HG03159 (cell line): Measurements from ENCODE around the gene GGCX.
A peak's percentile ranks its signal among the peaks of the same experiment; 100 is the strongest.
"Not testable (repeated sequence)": the region's sequence is repeated elsewhere in the genome, so short reads cannot be mapped to it uniquely, and the experiment has no call there.

Experiments used
- ATAC-seq: cut with Tn5 transposase; IDR thresholded peaks from one replicate; pipeline ENCODE4 v1.9.1; 2021; ENCODE audit warnings: mild to moderate bottlenecking, moderate library complexity; ENCODE audit not compliant: unreplicated experiment

The GGCX gene

GRCh38 chr2:85594715-85595300 lies 33.5 kb upstream of the GGCX start:
- no peak for ATAC-seq

- ATAC-seq = no peak
Measured at GRCh38 chr2:85593023-85593422, 31.7 kb upstream of the GGCX start.

GRCh38 chr2:85592299-85592698 lies 31.0 kb upstream of the GGCX start:
- ATAC-seq = not testable (repeated sequence)

- no peak for ATAC-seq
Measured at GRCh38 chr2:85591563-85591962, 30.3 kb upstream of the GGCX start.

GRCh38 chr2:85590950-85591349 lies 29.7 kb upstream of the GGCX start:
- no peak for ATAC-seq

GRCh38 chr2:85589982-85590791 lies 28.9 kb upstream of the GGCX start:
- ATAC-seq = no peak

GRCh38 chr2:85589181-85589580 lies 27.9 kb upstream of the GGCX start:
- no peak for ATAC-seq

- no peak for ATAC-seq
Measured at GRCh38 chr2:85588645-85589044, 27.4 kb upstream of the GGCX start.

GRCh38 chr2:85588236-85588635 lies 26.9 kb upstream of the GGCX start:
- no peak for ATAC-seq

- no peak for ATAC-seq
Measured at GRCh38 chr2:85585781-85586105, 24.4 kb upstream of the GGCX start.

- no peak for ATAC-seq
Measured at GRCh38 chr2:85584857-85585780, 23.8 kb upstream of the GGCX start.

- peak; percentile 52 for ATAC-seq
Measured at GRCh38 chr2:85584354-85584856, 23.1 kb upstream of the GGCX start, which contains the start of gene VAMP5. VAMP5 (plus strand) TSS chr2:85584431; CDS start chr2:85584491, 60 bp downstream.

GRCh38 chr2:85583667-85584353 lies 22.5 kb upstream of the GGCX start:
- ATAC-seq = peak; percentile 2

- ATAC-seq = no peak
Measured at GRCh38 chr2:85582492-85582891, 21.2 kb upstream of the GGCX start.

GRCh38 chr2:85580206-85580605 lies 18.9 kb upstream of the GGCX start:
- ATAC-seq = no peak

GRCh38 chr2:85579266-85579935 lies 18.1 kb upstream of the GGCX start:
- no peak for ATAC-seq

GRCh38 chr2:85578243-85579180 lies 17.2 kb upstream of the GGCX start:
- ATAC-seq = peak; percentile 40

GRCh38 chr2:85577386-85578242 lies 16.3 kb upstream of the GGCX start, which contains the start of gene VAMP8:
VAMP8 (plus strand) TSS chr2:85577586; CDS start chr2:85577647, 61 bp downstream.
- no peak for ATAC-seq
